ENCODE data around the gene ZFYVE27.
"Not testable (repeated sequence)": the region's sequence is repeated elsewhere in the genome, so short reads cannot be mapped to it uniquely, and the experiment has no call there.

The ZFYVE27 gene, protein sequence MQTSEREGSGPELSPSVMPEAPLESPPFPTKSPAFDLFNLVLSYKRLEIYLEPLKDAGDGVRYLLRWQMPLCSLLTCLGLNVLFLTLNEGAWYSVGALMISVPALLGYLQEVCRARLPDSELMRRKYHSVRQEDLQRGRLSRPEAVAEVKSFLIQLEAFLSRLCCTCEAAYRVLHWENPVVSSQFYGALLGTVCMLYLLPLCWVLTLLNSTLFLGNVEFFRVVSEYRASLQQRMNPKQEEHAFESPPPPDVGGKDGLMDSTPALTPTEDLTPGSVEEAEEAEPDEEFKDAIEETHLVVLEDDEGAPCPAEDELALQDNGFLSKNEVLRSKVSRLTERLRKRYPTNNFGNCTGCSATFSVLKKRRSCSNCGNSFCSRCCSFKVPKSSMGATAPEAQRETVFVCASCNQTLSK

DNA sequence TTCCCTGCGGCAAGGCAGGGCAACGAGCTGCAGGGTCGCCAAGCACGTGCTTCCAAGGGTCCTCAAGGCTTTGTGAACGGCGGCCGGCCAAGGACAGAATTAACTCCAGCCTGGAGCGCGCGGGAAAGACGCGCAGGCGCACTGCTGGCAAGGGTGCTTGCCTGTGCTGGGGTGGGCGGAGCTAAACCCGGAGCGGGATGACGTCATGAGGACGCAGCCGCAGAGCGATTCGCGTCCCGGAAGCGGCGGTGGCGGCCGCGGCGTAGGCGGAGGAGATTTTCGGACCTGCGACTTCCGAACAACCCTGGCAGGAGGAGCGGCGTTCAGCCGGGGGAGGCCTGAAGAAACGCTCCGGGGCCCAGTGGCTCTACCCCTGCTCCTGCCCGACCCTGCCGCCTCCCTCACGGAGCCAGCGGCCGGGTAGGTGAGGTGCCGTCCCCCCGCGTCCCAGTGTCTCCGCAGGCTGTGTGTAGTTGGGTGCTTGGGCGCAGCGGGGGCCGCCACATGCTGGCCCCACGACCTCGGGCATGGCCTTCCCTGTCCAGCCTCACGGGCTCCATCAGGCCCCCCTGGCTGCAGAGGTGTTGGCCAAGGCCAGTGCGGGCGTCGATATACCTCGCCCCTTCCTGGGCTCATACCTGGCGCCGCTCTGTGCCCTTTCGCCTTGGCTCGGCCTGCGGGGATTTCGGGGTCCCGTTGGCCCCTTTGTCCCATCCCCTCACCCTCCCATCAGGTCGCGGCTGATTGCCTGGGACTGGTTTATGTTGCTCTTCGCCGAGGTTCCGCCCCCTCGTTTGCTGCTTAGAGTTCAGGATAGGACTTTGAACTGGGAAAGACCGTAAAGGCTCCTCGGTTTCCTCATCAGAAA is at the start of gene ZFYVE27:
Gene ZFYVE27, plus strand, starts transcription at position 227 of the 868 bp plus-strand sequence. CDS start 1,350 bp downstream, outside the sequence.
- peak; percentile 88 for ATAC-seq (replicated peaks)
- peak within 1 kb of the TSS; percentile 92 to 94 for H3K4me3 Mint-ChIP-seq
- H3K27me3 Mint-ChIP-seq: no peaks in the 10 kb centered on the region

DNA sequence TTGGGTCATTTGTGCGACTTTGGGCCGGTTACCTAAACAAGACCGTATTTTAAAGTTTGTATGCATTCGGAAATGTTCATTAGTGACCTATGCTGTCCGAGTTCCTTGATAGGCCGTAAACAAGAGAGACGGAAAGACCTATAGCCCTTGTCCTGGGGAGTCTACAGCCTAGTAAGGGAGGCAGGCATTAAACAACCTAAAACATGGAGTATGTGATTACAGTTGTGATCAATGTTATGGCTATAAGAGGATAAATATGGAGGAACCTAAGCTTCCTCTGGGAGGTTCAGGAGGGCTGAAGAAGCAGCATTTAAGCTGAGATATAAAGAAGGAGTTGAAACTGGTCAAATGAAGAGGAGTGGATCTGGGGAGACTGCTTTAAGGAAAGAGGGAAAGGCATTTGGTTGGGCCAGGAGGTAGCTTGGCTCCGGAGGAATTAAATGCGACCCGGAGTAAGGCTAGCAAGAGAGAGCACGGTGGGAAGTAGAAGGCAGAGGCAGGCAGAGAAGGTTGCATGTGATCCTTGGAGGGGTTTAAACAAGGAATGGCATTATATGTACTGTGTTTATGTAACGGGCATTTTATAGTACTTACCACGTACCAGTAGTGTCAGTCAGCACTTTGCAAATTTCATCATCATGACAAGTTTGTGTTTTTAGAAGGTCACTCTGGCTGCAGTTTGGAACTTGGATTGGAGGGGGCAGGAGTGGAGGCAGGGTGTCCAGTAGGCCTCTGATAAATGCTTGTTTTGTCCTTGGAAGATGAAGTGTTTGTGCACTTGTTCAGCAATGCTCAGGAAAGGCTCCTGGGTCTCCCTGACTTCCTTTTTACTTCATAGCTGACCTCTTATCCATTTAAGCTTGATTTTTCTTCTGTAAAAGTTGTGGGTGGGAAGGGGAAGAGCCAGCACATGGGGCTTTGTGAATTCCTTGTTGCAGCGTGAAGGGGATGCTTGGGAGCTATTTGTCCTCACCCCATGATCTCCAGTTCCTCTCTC is 48.8 kb upstream of the ZFYVE27 start:
- peaks cover 9 to 11% of the 10 kb centered on the region in 2 donors for H3K4me1 Mint-ChIP-seq

More for the DNA sequence above, at the start of gene ZFYVE27:
- DNase-seq: peak; percentile 97
- Mint-ChIP-seq H3K4me1 (peaks cover 45 to 54% of the 10 kb centered on the region in 2 donors), H3K27ac (peak within 1 kb of the TSS; percentile 97), H3K36me3 (peaks cover 24 to 41% of the 10 kb centered on the region in 2 donors), H3K9me3 (peaks cover 4 to 8% of the 10 kb centered on the region in 2 donors)

DNA sequence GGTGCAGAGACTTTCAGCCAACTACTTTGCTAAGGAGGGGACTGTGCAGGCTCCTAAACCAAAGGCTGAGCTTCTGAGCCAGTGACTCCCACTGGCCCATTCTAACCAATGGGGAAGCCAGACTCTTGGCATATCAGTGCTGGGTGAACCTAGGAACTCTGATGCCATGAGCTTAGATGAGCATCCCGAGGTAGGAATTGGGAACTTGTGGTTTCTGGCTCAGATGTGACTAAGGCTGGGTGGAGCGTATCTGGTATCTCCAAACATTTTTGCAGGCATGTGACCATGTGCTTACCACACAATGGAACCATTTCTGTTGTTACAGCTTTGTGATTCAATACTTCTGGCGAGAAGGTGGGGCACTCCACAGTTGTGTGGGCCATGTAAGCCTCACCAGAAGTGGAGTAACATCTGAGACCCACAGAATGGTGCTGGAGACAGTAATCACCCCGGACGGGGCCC is 47.3 kb upstream of the ZFYVE27 start:
- Mint-ChIP-seq H3K36me3 (no peaks in the 10 kb centered on the region), H3K27ac (no peak overlapping the region), H3K4me3 (no peak overlapping the region), H3K27me3 (peaks cover 0 to 7% of the 10 kb centered on the region in 2 donors), H3K4me1 (peaks cover 9 to 11% of the 10 kb centered on the region in 2 donors), H3K9me3 (no peaks in the 10 kb centered on the region)
- ATAC-seq (replicated peaks) (no peak), DNase-seq (no peak)

More for the DNA sequence above, 48.8 kb upstream of the ZFYVE27 start:
- no peaks in the 10 kb centered on the region for H3K36me3 Mint-ChIP-seq
- peak overlapping the region; percentile 85 for H3K27ac Mint-ChIP-seq
- no peaks in the 10 kb centered on the region for H3K9me3 Mint-ChIP-seq
- ATAC-seq (replicated peaks): no peak
- no peaks in the 10 kb centered on the region for H3K27me3 Mint-ChIP-seq
- peak overlapping the region; percentile 86 for H3K4me3 Mint-ChIP-seq
- no peak for DNase-seq

DNA sequence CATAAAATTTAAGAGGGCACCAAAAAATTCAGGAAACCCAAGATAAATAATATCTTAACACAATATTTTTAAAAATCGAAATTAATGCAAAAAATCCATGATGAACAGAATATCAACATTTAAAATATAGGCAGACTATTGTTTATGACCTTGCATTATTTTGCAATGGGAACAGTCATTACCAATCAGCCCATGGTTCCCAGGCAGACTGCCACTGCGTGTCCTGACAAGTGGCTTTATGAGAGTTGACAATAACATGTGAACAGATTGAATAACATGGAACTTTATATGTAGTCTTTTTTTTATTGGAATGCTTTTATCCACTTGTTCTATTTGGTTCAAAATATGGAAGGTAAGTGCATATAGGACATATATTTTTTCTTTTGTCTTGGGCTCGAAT is 46.8 kb upstream of the ZFYVE27 start:
- Mint-ChIP-seq H3K4me3 (no peak overlapping the region), H3K4me1 (peaks cover 9 to 11% of the 10 kb centered on the region in 2 donors), H3K36me3 (no peaks in the 10 kb centered on the region), H3K27me3 (peaks cover 0 to 7% of the 10 kb centered on the region in 2 donors), H3K27ac (no peak overlapping the region), H3K9me3 (no peaks in the 10 kb centered on the region)
- no peak for DNase-seq
- ATAC-seq (replicated peaks): no peak

DNA sequence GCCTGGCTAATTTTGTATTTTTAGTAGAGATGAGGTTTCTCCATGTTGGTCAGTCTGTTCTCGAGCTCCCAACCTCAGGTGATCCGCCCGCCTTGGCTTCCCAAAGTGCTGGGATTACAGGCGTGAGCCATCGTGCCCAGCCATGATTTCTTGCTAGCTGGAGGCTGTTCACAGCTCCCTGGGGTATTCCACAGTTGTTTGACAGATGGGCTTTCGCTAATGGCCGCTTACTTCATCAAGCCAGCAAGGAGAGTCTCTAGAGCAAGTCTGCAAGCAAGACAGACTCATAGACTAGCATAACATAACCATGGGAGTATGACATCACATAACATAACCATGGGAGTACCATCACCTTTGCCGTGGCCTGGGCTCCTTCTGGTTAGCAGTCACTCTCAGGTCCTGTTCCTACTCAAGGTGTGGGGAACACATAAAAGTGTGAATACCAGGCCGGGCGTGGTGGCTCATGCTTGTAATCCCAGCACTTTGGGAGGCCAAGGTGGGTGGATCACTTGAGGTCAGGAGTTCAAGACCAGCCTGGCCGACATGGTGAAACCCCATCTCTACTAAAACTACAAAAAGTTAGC is 38.8 kb upstream of the ZFYVE27 start:
- not testable (repeated sequence) for ATAC-seq (replicated peaks); H3K27ac Mint-ChIP-seq; H3K4me1 Mint-ChIP-seq; DNase-seq; H3K9me3 Mint-ChIP-seq; H3K36me3 Mint-ChIP-seq; H3K4me3 Mint-ChIP-seq
- H3K27me3 Mint-ChIP-seq: peaks cover 10 to 19% of the 10 kb centered on the region in 2 donors

DNA sequence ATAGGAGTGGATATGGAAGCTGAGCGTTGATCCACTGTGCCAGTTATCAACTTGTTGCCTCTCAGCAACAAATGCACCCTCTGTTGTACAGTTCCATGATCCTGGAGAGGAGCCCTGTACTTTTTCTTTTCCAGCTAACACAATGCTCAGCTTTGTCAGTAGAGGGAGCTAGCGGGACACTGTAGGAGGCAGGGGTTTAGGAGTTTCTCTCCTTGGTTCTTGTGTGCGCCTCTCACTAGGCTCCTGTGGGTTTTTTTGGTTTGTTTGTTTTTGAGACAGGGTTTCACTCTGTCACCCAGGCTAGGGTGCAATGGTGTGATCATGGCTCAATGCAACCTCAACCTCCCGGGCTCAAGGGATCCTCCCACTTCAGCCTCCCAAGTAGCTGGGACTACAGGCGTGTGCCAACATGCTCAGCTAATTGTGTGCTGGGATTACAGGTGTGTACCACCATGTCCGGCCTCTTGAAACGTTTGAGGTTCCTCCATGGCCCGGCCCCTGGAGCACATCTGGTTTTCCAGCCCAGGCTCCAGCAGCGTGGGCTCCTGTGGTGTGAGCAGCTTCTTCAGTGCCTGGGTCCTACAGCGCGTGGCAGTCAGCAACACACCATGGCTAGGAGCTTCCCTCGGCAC is 35.4 kb upstream of the ZFYVE27 start:
- DNase-seq (peak; percentile 21), ATAC-seq (replicated peaks) (peak; percentile 90 to 93)
- peaks cover 0 to 1% of the 10 kb centered on the region in 2 donors for H3K4me1 Mint-ChIP-seq
- no peaks in the 10 kb centered on the region for H3K36me3 Mint-ChIP-seq
- no peak overlapping the region for H3K4me3 Mint-ChIP-seq
- H3K27ac Mint-ChIP-seq: no peak overlapping the region
- no peaks in the 10 kb centered on the region for H3K9me3 Mint-ChIP-seq
- peaks cover 13 to 16% of the 10 kb centered on the region in 2 donors for H3K27me3 Mint-ChIP-seq

DNA sequence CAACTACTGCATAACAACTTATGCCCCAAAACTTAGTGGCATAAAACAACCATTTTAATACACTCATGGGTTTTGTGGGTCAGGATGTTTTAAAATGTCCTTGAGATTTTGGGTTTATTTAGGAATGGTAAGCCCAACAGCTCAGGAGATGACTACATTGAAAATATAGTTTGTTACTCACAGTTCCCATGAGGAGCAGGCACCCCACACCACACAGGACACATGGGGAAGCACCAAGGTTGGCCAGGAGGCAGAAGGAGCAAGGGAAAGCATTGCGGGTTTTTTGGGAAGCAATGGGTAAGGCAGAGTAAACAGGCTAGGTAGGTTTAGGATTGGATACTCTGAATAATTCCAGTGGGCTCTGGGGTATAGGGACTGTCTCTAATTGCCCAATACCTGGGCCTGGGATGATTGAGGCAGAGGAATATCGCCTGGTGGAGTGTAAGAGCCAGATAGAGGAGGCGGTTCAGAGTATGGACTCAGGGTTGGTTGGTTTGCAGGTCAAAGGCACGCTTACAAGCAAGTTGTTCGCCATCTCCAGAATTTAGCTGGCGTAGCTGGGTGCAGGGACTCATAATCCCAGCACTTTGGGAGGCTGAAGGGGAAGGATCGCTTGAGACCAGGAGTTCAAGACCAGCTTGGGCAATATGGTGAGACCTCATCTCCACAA is 33.4 kb upstream of the ZFYVE27 start:
- Mint-ChIP-seq H3K36me3 (no peaks in the 10 kb centered on the region), H3K4me3 (no peak overlapping the region), H3K9me3 (no peaks in the 10 kb centered on the region), H3K27me3 (peaks cover 26 to 27% of the 10 kb centered on the region in 2 donors), H3K27ac (no peak overlapping the region), H3K4me1 (peaks cover 0 to 1% of the 10 kb centered on the region in 2 donors)
- ATAC-seq (replicated peaks) (no peak), DNase-seq (no peak)

DNA sequence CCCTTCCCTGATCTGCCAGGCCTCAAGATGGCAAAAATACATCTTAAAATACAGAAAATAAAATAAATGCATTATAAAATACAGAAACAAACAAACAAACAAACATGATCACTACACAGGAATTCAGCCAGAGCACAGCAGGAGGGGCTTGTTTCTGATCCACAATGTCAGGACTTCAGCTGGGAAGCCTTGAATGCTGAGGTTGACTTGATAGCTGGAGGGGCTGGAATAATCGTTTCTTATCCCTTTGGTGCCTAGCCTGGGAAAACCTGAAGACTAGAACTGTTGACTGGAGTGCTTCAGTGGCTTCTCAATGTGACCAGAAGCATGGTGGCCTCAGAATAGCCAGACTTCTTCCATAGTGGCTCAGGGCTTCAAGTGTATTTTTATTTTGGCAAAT is 32.6 kb upstream of the ZFYVE27 start:
- Mint-ChIP-seq H3K27ac (no peak overlapping the region), H3K4me1 (peaks cover 1 to 4% of the 10 kb centered on the region in 2 donors), H3K36me3 (no peaks in the 10 kb centered on the region), H3K9me3 (no peaks in the 10 kb centered on the region), H3K27me3 (peaks cover 32 to 35% of the 10 kb centered on the region in 2 donors), H3K4me3 (no peak overlapping the region)
- DNase-seq (no peak), ATAC-seq (replicated peaks) (no peak)

DNA sequence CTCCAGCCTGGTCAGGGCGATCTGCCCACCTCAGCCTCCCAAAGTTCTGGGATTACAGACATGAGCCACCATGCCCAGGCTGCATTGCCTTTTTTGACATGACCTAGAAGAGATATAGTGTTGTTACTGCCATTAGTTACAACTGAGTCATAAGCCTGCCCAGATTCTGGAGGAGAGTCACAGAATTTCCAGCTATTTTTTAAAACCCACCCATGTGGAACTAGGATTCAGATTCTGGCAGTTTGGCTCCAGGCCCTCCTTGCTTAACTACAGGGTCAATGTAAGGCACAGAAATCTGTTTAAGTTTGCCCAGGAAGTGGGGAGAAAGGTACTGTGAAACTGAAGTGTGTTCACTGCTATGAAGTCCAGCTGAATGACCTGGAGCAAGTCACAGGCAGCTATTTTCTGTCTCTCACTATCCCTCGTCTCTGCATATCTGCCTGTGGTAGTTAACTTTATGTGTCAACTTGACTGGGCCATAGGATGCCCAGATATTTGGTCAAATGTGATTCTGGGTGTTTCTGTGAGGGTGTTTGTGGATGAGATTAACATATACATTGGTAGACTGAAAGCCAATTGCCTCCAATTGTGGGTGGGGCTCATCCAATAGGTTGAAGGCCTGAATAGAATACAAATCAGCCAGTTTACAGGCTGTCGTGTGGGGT is 31.8 kb upstream of the ZFYVE27 start:
- Mint-ChIP-seq H3K9me3 (no peaks in the 10 kb centered on the region), H3K27me3 (peaks cover 34 to 43% of the 10 kb centered on the region in 2 donors), H3K4me3 (no peak overlapping the region), H3K27ac (no peak overlapping the region), H3K4me1 (peaks cover 1 to 9% of the 10 kb centered on the region in 2 donors), H3K36me3 (no peaks in the 10 kb centered on the region)
- ATAC-seq (replicated peaks) (no peak), DNase-seq (no peak)

DNA sequence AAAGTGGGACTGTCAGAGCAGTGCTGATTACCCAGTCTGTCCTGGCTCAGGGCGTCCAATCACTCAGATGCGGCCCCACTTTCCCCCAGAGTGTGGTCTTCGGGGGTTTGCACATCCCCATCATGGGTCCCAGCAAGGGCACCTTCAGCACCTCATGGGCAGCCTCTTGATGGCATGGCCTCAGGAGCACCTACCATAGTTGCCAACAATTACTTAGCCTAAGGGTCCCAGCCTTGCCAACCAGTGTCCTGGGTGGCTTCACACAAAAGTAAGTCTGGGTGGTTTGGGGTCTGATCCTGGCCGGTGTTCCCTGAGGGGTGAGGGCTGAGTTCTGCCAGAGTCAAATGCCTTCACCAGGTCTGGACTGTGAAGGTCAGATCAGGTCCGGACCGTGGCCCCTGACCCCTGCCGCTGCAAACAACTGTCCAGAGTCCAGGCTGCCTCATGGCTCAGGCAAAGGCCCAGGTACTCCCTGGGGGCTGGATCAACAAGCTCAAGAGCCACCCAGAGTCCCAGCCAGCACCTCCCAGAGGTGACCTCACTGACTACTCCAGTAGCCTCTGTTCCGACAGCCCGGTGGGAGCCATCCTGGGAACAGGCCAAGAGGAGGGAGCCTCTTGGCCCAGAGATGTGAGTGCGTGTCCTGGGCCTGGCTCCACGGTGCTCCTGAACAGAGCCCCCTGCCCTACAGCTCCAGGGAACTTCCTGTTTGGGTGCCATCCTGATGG is 29.6 kb upstream of the ZFYVE27 start:
- Mint-ChIP-seq H3K4me1 (peaks cover 4 to 9% of the 10 kb centered on the region in 2 donors), H3K27ac (no peak overlapping the region), H3K27me3 (peaks cover 37 to 54% of the 10 kb centered on the region in 2 donors), H3K36me3 (no peaks in the 10 kb centered on the region), H3K4me3 (no peak overlapping the region), H3K9me3 (no peaks in the 10 kb centered on the region)
- no peak for ATAC-seq (replicated peaks)
- no peak for DNase-seq

DNA sequence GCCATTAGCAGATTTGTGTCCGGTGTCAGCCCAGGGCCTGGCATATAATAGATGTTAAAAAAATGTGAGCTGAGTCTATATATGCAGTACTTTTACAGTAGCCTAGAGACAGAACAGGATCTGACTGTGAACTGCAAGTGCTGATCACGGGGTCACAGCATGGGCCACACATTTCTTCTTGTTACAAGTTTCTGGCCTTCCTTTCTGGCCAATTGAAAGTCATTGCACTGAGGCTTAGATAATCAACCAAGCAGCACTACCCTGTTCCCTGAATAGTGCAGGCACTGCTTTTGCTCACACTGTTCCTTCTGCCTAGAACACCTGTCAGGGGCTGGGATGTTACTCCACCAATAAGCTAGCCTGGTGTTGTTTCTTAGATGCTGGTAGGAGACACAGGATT is 28.8 kb upstream of the ZFYVE27 start:
- H3K36me3 Mint-ChIP-seq: no peaks in the 10 kb centered on the region
- no peak for ATAC-seq (replicated peaks)

More for the DNA sequence above, 28.8 kb upstream of the ZFYVE27 start:
- Mint-ChIP-seq H3K27ac (no peak overlapping the region), H3K4me1 (peaks cover 9 to 15% of the 10 kb centered on the region in 2 donors), H3K9me3 (no peaks in the 10 kb centered on the region), H3K4me3 (no peak overlapping the region), H3K27me3 (peaks cover 41 to 60% of the 10 kb centered on the region in 2 donors)
- DNase-seq: no peak

Data from stimulated activated naive B cell treated with anti-CD40 and anti-IgM and Interleukin-4, amounts not matched to agents 10 μg/mL and 1 μg/mL and 100 μg/mL, for 72 hours (primary cell).